H9 (cell line): ENCODE measurements around the gene SERPINB3. TPM values are rescaled to one million over a fixed set of nuclear protein-coding genes. Genes with fewer than 3 reads are reported as not detected.

Source experiments
- DNase-seq: peaks from one replicate; pipeline ENCODE4 v3.0.0-alpha.2; 2017
- H2AFZ ChIP-seq: one replicate; pipeline ENCODE4 v1.6.1; 2013; ENCODE audit warnings: mild to moderate bottlenecking, low read length, control low read depth, moderate library complexity
- H2AK5ac ChIP-seq: 2 replicates; pipeline ENCODE4 v1.6.1; 2013; ENCODE audit warnings: low read length, control low read depth, mixed read lengths; ENCODE audit not compliant: insufficient read length
- H2BK120ac ChIP-seq: one replicate; pipeline ENCODE4 v1.6.1; 2013; ENCODE audit warnings: low read depth, mild to moderate bottlenecking, low read length, control low read depth, inconsistent platforms; ENCODE audit not compliant: poor library complexity, severe bottlenecking
- H2BK12ac ChIP-seq: 2 replicates; pipeline ENCODE4 v1.6.1; 2013; ENCODE audit warnings: low read length, control low read depth, mixed read lengths, low read depth; ENCODE audit not compliant: insufficient read length
- H2BK15ac ChIP-seq: 2 replicates; pipeline ENCODE4 v1.6.1; 2013; ENCODE audit warnings: low read depth, low read length, control low read depth
- H2BK20ac ChIP-seq: one replicate; pipeline ENCODE4 v1.6.1; 2013; ENCODE audit warnings: low read depth, mild to moderate bottlenecking, low read length, control low read depth, inconsistent platforms; ENCODE audit not compliant: poor library complexity, severe bottlenecking
- H2BK5ac ChIP-seq: 2 replicates; pipeline ENCODE4 v1.6.1; 2013; ENCODE audit warnings: low read length, control low read depth, mixed read lengths; ENCODE audit not compliant: insufficient read length
- H3K14ac ChIP-seq: 2 replicates; pipeline ENCODE4 v1.6.1; 2013; ENCODE audit warnings: low read length, control low read depth; ENCODE audit not compliant: insufficient read depth
- H3K18ac ChIP-seq: 2 replicates; pipeline ENCODE4 v1.6.1; 2013; ENCODE audit warnings: low read depth, mild to moderate bottlenecking, mixed read lengths, low read length, control low read depth; ENCODE audit not compliant: insufficient read length
- H3K23ac ChIP-seq: 2 replicates; pipeline ENCODE4 v1.6.1; 2013; ENCODE audit warnings: low read length, control low read depth, mixed read lengths, low read depth; ENCODE audit not compliant: insufficient read length
- H3K23me2 ChIP-seq: 2 replicates; pipeline ENCODE4 v1.6.1; 2013; ENCODE audit warnings: low read depth, mild to moderate bottlenecking, mixed read lengths, low read length, control low read depth; ENCODE audit not compliant: insufficient read length, poor library complexity, severe bottlenecking
- H3K27ac ChIP-seq: 2 replicates; pipeline ENCODE4 v1.5.1; 2013; ENCODE audit warnings: low read length, control low read depth, mixed read lengths, low read depth; ENCODE audit not compliant: insufficient read length
- H3K27me3 ChIP-seq: 2 replicates; pipeline ENCODE4 v1.6.1; 2013; ENCODE audit warnings: low read length, control low read depth, inconsistent platforms; ENCODE audit not compliant: insufficient read depth
- H3K4ac ChIP-seq: 2 replicates; pipeline ENCODE4 v1.6.1; 2013; ENCODE audit warnings: low read depth, mild to moderate bottlenecking, control low read depth, inconsistent platforms, low read length, moderate library complexity
- H3K4me1 ChIP-seq: 2 replicates; pipeline ENCODE4 v1.6.1; 2013; ENCODE audit warnings: low read length, control low read depth, inconsistent platforms; ENCODE audit not compliant: insufficient read depth
- H3K4me2 ChIP-seq: 2 replicates; pipeline ENCODE4 v1.6.1; 2013; ENCODE audit warnings: low read length, control low read depth, mixed read lengths; ENCODE audit not compliant: insufficient read length, insufficient read depth
- H3K56ac ChIP-seq: 2 replicates; pipeline ENCODE4 v1.6.1; 2013; ENCODE audit warnings: low read depth, mild to moderate bottlenecking, mixed read lengths, low read length, control low read depth; ENCODE audit not compliant: insufficient read length
- H3K79me1 ChIP-seq: 2 replicates; pipeline ENCODE4 v1.6.1; 2013; ENCODE audit warnings: low read depth, mild to moderate bottlenecking, moderate library complexity, low read length, control low read depth, inconsistent platforms; ENCODE audit not compliant: insufficient read depth, poor library complexity, severe bottlenecking
- H3K79me2 ChIP-seq: 2 replicates; pipeline ENCODE4 v1.6.1; 2013; ENCODE audit warnings: low read length, control low read depth, inconsistent platforms; ENCODE audit not compliant: insufficient read depth
- H3K9ac ChIP-seq: 2 replicates; pipeline ENCODE4 v1.6.1; 2013; ENCODE audit warnings: low read length, control low read depth, mixed read lengths; ENCODE audit not compliant: insufficient read length; ENCODE audit errors: extremely low read depth
- H3K9me3 ChIP-seq: one replicate; pipeline ENCODE4 v1.6.1; 2013; ENCODE audit warnings: low read depth, low read length, inconsistent platforms; ENCODE audit not compliant: control insufficient read depth
- H3T11ph ChIP-seq: one replicate; pipeline ENCODE4 v1.6.1; 2013; ENCODE audit warnings: mild to moderate bottlenecking, low read length, control low read depth, inconsistent platforms
- H4K20me1 ChIP-seq: one replicate; pipeline ENCODE4 v1.6.1; 2013; ENCODE audit not compliant: control insufficient read depth, insufficient read length, insufficient read depth
- H4K5ac ChIP-seq: 2 replicates; pipeline ENCODE4 v1.6.1; 2013; ENCODE audit warnings: low read depth, mild to moderate bottlenecking, mixed read lengths, low read length, control low read depth; ENCODE audit not compliant: insufficient read length
- H4K8ac ChIP-seq: replicated peaks from 2 replicates; pipeline ENCODE4 v1.6.1; 2013; ENCODE audit warnings: low read length, control low read depth, mixed read lengths, low read depth; ENCODE audit not compliant: insufficient read length
- H4K91ac ChIP-seq: 2 replicates; pipeline ENCODE4 v1.6.1; 2013; ENCODE audit warnings: low read depth, mild to moderate bottlenecking, moderate library complexity, mixed read lengths, low read length, control low read depth; ENCODE audit not compliant: insufficient read length
- H3K27ac Mint-ChIP-seq, 3 experiments: 2 replicates in 2 of 3; 3 replicates in 1 of 3; pipeline ENCODE4 v1.8.0; 2020 to 2021; ENCODE audit warnings: mixed read lengths in 3 of 3, mild to moderate bottlenecking in 1 of 3, moderate library complexity in 1 of 3
- H3K27me3 Mint-ChIP-seq: 2 replicates; pipeline ENCODE4 v1.8.0; 2021; ENCODE audit warnings: low read depth, mild to moderate bottlenecking, moderate library complexity, mixed read lengths
- H3K36me3 Mint-ChIP-seq, 3 experiments: 2 replicates in 2 of 3; 3 replicates in 1 of 3; pipeline ENCODE4 v1.8.0; 2020 to 2021; ENCODE audit warnings: low read depth in 3 of 3, mixed read lengths in 3 of 3; ENCODE audit not compliant: insufficient read depth in 1 of 3
- H3K4me1 Mint-ChIP-seq, 2 experiments: 2 replicates each; pipeline ENCODE4 v1.8.0; 2020; ENCODE audit warnings: mixed read lengths in 2 of 2
- H3K4me3 Mint-ChIP-seq, 2 experiments: 2 replicates in 1 of 2; 3 replicates in 1 of 2; pipeline ENCODE4 v1.8.0; 2020 to 2021; ENCODE audit warnings: mild to moderate bottlenecking in 2 of 2, mixed read lengths in 2 of 2, moderate library complexity in 1 of 2
- H3K9me3 Mint-ChIP-seq, 2 experiments: 2 replicates in 1 of 2; 3 replicates in 1 of 2; pipeline ENCODE4 v1.8.0; 2020; ENCODE audit warnings: mild to moderate bottlenecking in 2 of 2, mixed read lengths in 2 of 2, moderate library complexity in 1 of 2
- CTCF ChIP-seq: fragments of 200-600 bp; sonication (generic); conservative IDR thresholded peaks from 3 replicates; pipeline ENCODE4 v1.8.0; 2021; ENCODE audit warnings: antibody characterized with exemption, mild to moderate bottlenecking
- WGBS: extraction: QIAGEN DNeasy Blood & Tissue Kit; methylation state at CpG from one replicate; pipeline ENCODE4 v1.1.7; 2013; ENCODE audit warnings: missing lambda C conversion rate, low lambda C conversion rate, mixed read lengths; ENCODE audit not compliant: insufficient read length; ENCODE audit errors: extremely low coverage; 5-methylcytosine and 5-hydroxymethylcytosine counted together
- total RNA-seq: library from RNA; stranded (reverse); gene quantifications from 2 replicates; pipeline ENCODE4 v1.2.1, GENCODE V29; 2021

Gene SERPINB3
- total RNA-seq, 1 experiment from 2014 or later = 1.7 TPM

GRCh38 chr18:63624863-63625262, 36.8 kb downstream of the SERPINB3 start:
- Histone ChIP-seq H3K4me1 (no peaks in the 10 kb centered on the region), H2BK12ac (no peak overlapping the region), H3K27ac (no peak overlapping the region), H3K4ac (no peak overlapping the region), H4K20me1 (no peaks in the 10 kb centered on the region), H3K18ac (no peak overlapping the region), H3T11ph (no peak overlapping the region), H2AFZ (no peak overlapping the region), H3K9ac (no peak overlapping the region), H3K79me1 (no peaks in the 10 kb centered on the region), H4K5ac (no peak overlapping the region), H2BK15ac (no peak overlapping the region), H4K91ac (no peak overlapping the region), H2BK120ac (no peak overlapping the region), H3K56ac (no peak overlapping the region), H2BK20ac (no peak overlapping the region), H3K79me2 (no peaks in the 10 kb centered on the region), H4K8ac (no peak overlapping the region), H2AK5ac (no peak overlapping the region), H3K27me3 (no peaks in the 10 kb centered on the region), H3K4me2 (no peak overlapping the region), H3K9me3 (peaks cover 13% of the 10 kb centered on the region), H3K23ac (no peak overlapping the region), H2BK5ac (no peak overlapping the region), H3K23me2 (no peaks in the 10 kb centered on the region), H3K14ac (no peak overlapping the region)
- no peak overlapping the region for H3K27ac Mint-ChIP-seq
- H3K4me1 Mint-ChIP-seq = peaks cover 0 to 4% of the 10 kb centered on the region in 2 experiments; a peak in 1 of 4 replicates
- peaks cover 49 to 50% of the 10 kb centered on the region in 2 experiments for H3K9me3 Mint-ChIP-seq
- no peaks in the 10 kb centered on the region; the same call in none of the 2 replicates for H3K27me3 Mint-ChIP-seq
- WGBS = no CpG with 5 or more reads among the region's 3 CpGs
- peaks cover 19 to 45% (median 36%) of the 10 kb centered on the region in 3 experiments for H3K36me3 Mint-ChIP-seq
- DNase-seq = no peak
- no peak for TF ChIP-seq CTCF
- H3K4me3 Mint-ChIP-seq = no peak overlapping the region
